ENCODE data around the gene PTCSC3. TPM values are rescaled to one million over a fixed set of nuclear protein-coding genes. Genes with fewer than 3 reads are reported as not detected.
"Not testable (repeated sequence)": the region's sequence is repeated elsewhere in the genome, so short reads cannot be mapped to it uniquely, and the experiment has no call there.

The PTCSC3 gene
- polyA plus RNA-seq, 2 of the 4 experiments (the other 2 are of a cell fraction) = not detected

- WGBS (ENCODE audit: missing lambda C conversion rate) = 31% methylated on average over 3 of the region's 3 CpGs
- Histone ChIP-seq H3K4me3 (no peak overlapping the region), H3K9me3 (no peaks in the 10 kb centered on the region), H3K27ac (no peak overlapping the region), H3K4me1 (no peaks in the 10 kb centered on the region), H3K4me2 (no peak overlapping the region)
- POLR2A ChIA-PET = no interaction called here
- TF ChIP-seq KDM5A (IDR thresholded peaks at IDR 0.05) = no peak
- ATAC-seq = no peak
- no peak for DNase-seq (ENCODE audit: low read depth in 1 of 2, low spot score in 1 of 2)
- CTCF ChIA-PET = interaction anchor here (0.7 kb wide), 1 partner anchor 181 kb away, joined by 3 read pairs; no protein-coding TSS in a partner anchor
- no peak for FAIRE-seq
These were observed 64.5 kb downstream of the PTCSC3 start for GRCh38 chr14:36111822-36112583.

DNA sequence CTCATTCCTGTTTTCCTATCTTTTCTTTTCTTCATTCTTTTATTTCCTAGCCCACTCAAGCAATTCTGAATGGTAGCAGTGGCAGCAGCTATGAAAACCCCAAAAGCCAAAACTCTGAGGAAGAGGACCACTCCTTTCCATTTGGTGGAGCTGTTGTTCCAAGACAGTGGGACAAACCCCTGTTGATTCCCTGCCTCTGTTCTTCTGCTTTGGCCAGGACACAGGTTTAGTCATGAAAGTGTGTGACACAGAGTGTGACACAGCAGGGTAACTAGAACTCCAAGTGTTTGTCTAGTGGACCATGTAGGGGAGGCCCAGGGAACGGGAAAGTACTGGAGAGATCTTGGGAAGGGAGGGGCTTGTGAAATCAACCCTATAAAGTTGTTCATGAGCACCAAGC lies 71.1 kb downstream of the PTCSC3 start:
- H3K4me1 ChIP-seq = no peaks in the 10 kb centered on the region
- FAIRE-seq (no peak), DNase-seq (ENCODE audit: low read depth in 1 of 2, low spot score in 1 of 2) (peak in 1 of 2 experiments; percentile 14), ATAC-seq (peak in 1 of 2 experiments; percentile 53; a peak in 2 of 6 replicates)
- no peak overlapping the region for H3K4me2 ChIP-seq
- POLR2A ChIA-PET = no interaction called here
- H3K27ac ChIP-seq = no peak overlapping the region
- no peaks in the 10 kb centered on the region for H3K9me3 ChIP-seq
- H3K4me3 ChIP-seq = no peak overlapping the region
- CTCF ChIA-PET = interaction anchor here (0.6 to 3.1 kb wide), 3 partner anchors 11 to 207 kb away, joined by 3 to 12 read pairs (median 3); no protein-coding TSS in a partner anchor
- 0% methylated on average over 1 of the region's 1 CpG for WGBS (ENCODE audit: missing lambda C conversion rate)
- TF ChIP-seq RAD21 (conservative IDR thresholded peaks at IDR 0.05 in 1 of 2, IDR thresholded peaks at IDR 0.05 in 1 of 2) (peak; percentile 30 to 55; a peak in 3 of 5 replicates), JUN (IDR thresholded peaks at IDR 0.05) (no peak), EHF (CRISPR knock-in tag; IDR thresholded peaks at IDR 0.05) (no peak), SMC3 (IDR thresholded peaks at IDR 0.05) (no peak)

- DNase-seq (ENCODE audit: low read depth in 1 of 2, low spot score in 1 of 2); FAIRE-seq; H3K4me3 ChIP-seq; H3K27ac ChIP-seq; H3K9me3 ChIP-seq; POLR2A ChIA-PET; ATAC-seq; H3K4me1 ChIP-seq; H3K4me2 ChIP-seq: not testable (repeated sequence)
- CTCF ChIA-PET = interaction anchor here (3.1 kb wide), 1 partner anchor 34 kb away, joined by 12 read pairs; no protein-coding TSS in a partner anchor
- 61% methylated on average over 6 of the region's 7 CpGs for WGBS (ENCODE audit: missing lambda C conversion rate)
These were observed 72.3 kb downstream of the PTCSC3 start for GRCh38 chr14:36104258-36104657.

DNA sequence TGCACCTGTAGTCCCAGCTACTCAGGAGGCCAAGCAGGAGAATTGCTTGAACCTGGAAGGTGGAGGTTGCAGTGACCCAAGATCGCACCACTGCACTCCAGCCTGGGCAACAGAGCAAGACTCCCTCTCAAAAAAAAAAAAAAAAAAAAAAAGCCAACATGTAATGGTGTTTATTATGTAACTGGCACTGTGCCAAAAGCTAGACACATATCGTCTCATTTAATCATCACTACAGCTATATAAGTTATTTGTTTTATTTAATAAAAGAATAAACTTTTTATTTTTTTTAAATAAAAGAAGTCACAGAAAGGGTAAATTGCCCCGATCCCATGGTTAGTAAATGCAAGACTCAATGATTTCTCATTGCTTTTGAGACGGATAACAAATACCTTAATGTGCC lies 76.9 kb downstream of the PTCSC3 start:
- POLR2A ChIA-PET = interaction anchor here (0.5 to 0.7 kb wide), 2 partner anchors 156 to 221 kb away, joined by 3 read pairs; partner anchors contain the start of gene MBIP

DNA sequence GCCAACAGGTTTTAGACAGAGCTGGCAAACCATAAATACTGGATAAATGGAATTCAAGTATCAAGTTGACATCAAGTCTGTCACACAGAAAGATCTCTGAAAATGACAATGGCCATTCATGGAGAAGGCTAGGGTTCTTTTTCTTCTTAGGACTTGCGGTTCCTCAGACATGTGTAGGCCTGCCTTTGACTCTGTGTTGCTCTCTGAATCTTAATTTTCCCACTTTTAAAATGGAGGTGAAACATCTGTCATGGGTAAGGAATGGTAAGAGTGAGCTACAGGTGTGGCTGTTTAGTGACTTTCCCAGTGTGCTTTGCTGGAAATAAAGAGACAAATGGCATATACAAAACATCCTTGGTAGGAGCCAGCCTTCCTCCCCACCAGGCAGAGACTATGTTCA lies 79.2 kb downstream of the PTCSC3 start:
- no peak for ATAC-seq
- Histone ChIP-seq H3K4me3 (no peak overlapping the region), H3K4me2 (no peak overlapping the region), H3K9me3 (no peaks in the 10 kb centered on the region), H3K27ac (no peak overlapping the region), H3K4me1 (peaks cover under 1% of the 10 kb centered on the region; the same call in 1 of the 3 replicates)
- TF ChIP-seq POLR2AphosphoS2 (conservative IDR thresholded peaks at IDR 0.05; ENCODE audit: low read length) (no peak), CBX8 (IDR thresholded peaks at IDR 0.05) (no peak), FOSB (CRISPR knock-in tag; IDR thresholded peaks at IDR 0.05) (no peak), ZSCAN20 (CRISPR knock-in tag; IDR thresholded peaks at IDR 0.05) (no peak), HEYL (CRISPR knock-in tag; IDR thresholded peaks at IDR 0.05) (no peak), HDAC2 (IDR thresholded peaks at IDR 0.05) (no peak), KDM1A (IDR thresholded peaks at IDR 0.05; ENCODE audit: low read depth) (no peak), HOXB5 (CRISPR knock-in tag; IDR thresholded peaks at IDR 0.05) (no peak), CBX2 (IDR thresholded peaks at IDR 0.05; ENCODE audit: borderline replicate concordance, low read depth) (no peak), NPAS2 (CRISPR knock-in tag; IDR thresholded peaks at IDR 0.05; ENCODE audit: borderline replicate concordance) (no peak), HMGXB4 (CRISPR knock-in tag; IDR thresholded peaks at IDR 0.05; ENCODE audit: borderline replicate concordance) (no peak), SMC3 (IDR thresholded peaks at IDR 0.05) (no peak), RARB (CRISPR knock-in tag; IDR thresholded peaks at IDR 0.05) (no peak)
- FAIRE-seq = no peak
- ChIA-PET POLR2A (no interaction called here), CTCF (interaction anchor here (2.9 kb wide), 1 partner anchor 27 kb away, joined by 16 read pairs; no protein-coding TSS in a partner anchor)
- DNase-seq (ENCODE audit: low read depth in 1 of 2, low spot score in 1 of 2) = no peak
- 88% methylated on average over 1 of the region's 1 CpG for WGBS (ENCODE audit: missing lambda C conversion rate)

More for the DNA sequence above, 76.9 kb downstream of the PTCSC3 start:
- Histone ChIP-seq H3K4me3 (no peak overlapping the region), H3K27ac (no peak overlapping the region), H3K9me3 (no peaks in the 10 kb centered on the region), H3K4me1 (no peaks in the 10 kb centered on the region), H3K4me2 (no peak overlapping the region)
- TF ChIP-seq CEBPB (IDR thresholded peaks at IDR 0.05) = no peak
- WGBS (ENCODE audit: missing lambda C conversion rate) = 94% methylated on average over 4 of the region's 4 CpGs
- DNase-seq (ENCODE audit: low read depth in 1 of 2, low spot score in 1 of 2) (no peak), FAIRE-seq (no peak), ATAC-seq (no peak)
- CTCF ChIA-PET = interaction anchor here (1.6 kb wide), 1 partner anchor 30 kb away, joined by 3 read pairs; no protein-coding TSS in a partner anchor
